ENCODE results near the gene GSDME. TPM values are rescaled to one million over a fixed set of nuclear protein-coding genes. Genes with fewer than 3 reads are reported as not detected.

GSDME gene
- total RNA-seq, 6 donors from 2014 or later = 3.8 to 41.9 (median 7.5) TPM

DNA sequence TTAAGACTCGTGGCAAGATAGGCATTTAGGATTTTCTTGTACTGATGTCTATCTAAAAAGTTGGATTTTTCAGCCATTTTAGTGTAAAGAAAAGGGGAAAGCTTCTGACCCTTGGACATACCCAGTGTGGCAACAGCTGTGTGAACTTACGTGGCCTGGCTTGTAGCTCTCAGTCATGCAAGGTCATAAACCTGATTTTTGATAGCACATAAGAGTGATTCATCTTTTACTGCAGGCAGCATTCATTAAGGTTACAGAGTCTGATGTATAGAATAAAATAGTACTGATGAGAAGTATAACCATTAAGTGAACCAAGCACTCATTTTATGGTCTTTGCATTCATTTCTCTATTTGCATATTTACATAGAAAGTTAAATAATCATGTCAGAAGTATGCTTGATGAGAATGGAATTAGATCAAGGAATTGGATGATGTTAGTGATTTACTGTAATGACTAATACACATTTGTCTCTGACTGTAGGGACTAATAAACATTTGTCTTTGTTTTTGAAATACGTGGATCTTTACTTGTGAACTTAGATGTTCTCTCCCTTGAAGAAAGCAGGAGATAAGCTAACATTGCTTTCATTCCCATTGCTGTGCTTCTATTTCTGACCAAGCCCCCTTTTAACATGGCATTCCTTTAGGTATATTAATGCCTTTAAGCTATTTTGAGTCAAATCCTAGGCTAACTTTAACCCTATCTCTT is 88.2 kb downstream of the GSDME start:
- Histone ChIP-seq H3K27ac (no peak overlapping the region), H3K4me1 (no peaks in the 10 kb centered on the region), H3K36me3 (no peaks in the 10 kb centered on the region), H3K27me3 (no peaks in the 10 kb centered on the region), H3K9me3 (no peaks in the 10 kb centered on the region), H3K4me3 (no peak overlapping the region)
- DNase-seq (no peak), ATAC-seq (ENCODE audit: low FRiP score in 2 of 2) (no peak)
- 73 to 83% methylated on average over 3 of the region's 3 CpGs for WGBS, 2 donors
- TF ChIP-seq POLR2A (IDR thresholded peaks at IDR 0.05) = no peak
- TF ChIP-seq POLR2AphosphoS5 (IDR thresholded peaks at IDR 0.05) = no peak
- TF ChIP-seq, protein P1, sequence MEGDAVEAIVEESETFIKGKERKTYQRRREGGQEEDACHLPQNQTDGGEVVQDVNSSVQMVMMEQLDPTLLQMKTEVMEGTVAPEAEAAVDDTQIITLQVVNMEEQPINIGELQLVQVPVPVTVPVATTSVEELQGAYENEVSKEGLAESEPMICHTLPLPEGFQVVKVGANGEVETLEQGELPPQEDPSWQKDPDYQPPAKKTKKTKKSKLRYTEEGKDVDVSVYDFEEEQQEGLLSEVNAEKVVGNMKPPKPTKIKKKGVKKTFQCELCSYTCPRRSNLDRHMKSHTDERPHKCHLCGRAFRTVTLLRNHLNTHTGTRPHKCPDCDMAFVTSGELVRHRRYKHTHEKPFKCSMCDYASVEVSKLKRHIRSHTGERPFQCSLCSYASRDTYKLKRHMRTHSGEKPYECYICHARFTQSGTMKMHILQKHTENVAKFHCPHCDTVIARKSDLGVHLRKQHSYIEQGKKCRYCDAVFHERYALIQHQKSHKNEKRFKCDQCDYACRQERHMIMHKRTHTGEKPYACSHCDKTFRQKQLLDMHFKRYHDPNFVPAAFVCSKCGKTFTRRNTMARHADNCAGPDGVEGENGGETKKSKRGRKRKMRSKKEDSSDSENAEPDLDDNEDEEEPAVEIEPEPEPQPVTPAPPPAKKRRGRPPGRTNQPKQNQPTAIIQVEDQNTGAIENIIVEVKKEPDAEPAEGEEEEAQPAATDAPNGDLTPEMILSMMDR (IDR thresholded peaks at IDR 0.05) = no peak
- no peak for TF ChIP-seq EP300 (IDR thresholded peaks at IDR 0.05)

DNA sequence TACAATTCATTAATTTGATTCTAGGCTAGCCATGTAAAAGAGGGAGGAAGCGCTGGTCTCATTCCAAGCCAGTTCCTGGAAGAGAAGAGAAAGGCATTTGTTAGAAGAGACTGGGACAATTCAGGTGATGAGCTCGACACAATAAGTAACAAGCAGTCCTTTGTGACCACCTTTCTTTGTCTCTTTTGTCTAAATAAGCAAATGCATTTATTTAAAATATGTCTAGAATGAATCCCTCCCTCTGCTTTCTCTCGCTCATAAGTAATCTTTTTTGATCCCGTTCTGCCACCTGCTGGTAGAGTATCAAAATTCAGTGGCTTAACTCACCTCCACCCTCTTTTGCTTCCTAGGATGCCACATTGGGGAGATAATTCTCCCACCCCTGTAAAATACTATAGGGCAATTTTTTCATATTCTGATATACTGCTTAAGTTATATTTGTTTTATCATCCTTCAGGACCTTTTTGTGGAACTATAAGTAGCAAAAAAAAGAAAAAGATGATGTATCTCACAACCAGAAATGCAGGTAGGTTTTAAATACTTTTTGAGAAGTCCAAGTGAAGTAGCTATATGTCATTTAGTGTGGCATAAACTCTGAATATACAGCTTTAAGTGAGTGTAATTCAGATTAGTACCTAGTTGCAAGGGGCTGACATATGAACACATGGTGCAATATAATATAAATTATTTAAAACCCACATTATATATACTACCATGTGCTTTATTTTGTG is 91.5 kb downstream of the GSDME start:
- no peaks in the 10 kb centered on the region for H3K36me3 ChIP-seq
- TF ChIP-seq, protein P1 (IDR thresholded peaks at IDR 0.05) = peak; percentile 40 to 60 (median 52)
- TF ChIP-seq EP300 (IDR thresholded peaks at IDR 0.05) = no peak
- TF ChIP-seq POLR2AphosphoS5 (IDR thresholded peaks at IDR 0.05) = no peak
- TF ChIP-seq POLR2A (IDR thresholded peaks at IDR 0.05) = no peak
- ATAC-seq (ENCODE audit: low FRiP score in 2 of 2) = peak in 1 of 2 donors; percentile 61
- no peaks in the 10 kb centered on the region for H3K27me3 ChIP-seq
- H3K27ac ChIP-seq = no peak overlapping the region
- no peak for DNase-seq
- no peaks in the 10 kb centered on the region for H3K9me3 ChIP-seq
- WGBS, 2 donors = 32 to 34% methylated on average over 4 of the region's 4 CpGs
- no peaks in the 10 kb centered on the region for H3K4me1 ChIP-seq
- no peak overlapping the region for H3K4me3 ChIP-seq

DNA sequence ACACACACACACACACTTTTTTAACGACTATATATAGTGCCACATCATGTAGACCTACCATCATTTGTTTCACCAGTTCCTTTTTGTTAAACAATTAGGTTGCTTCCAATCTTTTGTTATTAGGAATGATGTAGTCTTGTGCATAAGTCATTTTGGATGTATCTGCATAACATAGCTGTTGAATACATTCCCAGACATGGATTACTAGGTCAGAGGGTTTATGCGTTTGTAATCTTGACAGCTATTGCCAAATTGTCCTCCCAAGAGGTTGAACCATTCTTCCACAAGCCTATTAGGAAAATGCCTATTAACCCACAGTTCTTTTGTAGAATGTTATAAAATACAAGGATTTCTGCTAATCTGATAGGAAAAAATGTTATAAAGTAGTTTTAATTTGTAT is 96.7 kb downstream of the GSDME start:
- DNase-seq = no peak
- WGBS, 2 donors = 74 to 76% methylated on average over 2 of the region's 2 CpGs
- Histone ChIP-seq H3K36me3 (no peaks in the 10 kb centered on the region), H3K4me1 (no peaks in the 10 kb centered on the region), H3K9me3 (no peaks in the 10 kb centered on the region), H3K27ac (no peak overlapping the region), H3K4me3 (no peak overlapping the region), H3K27me3 (no peaks in the 10 kb centered on the region)
- no peak for TF ChIP-seq EP300 (IDR thresholded peaks at IDR 0.05)
- TF ChIP-seq POLR2AphosphoS5 (IDR thresholded peaks at IDR 0.05) = no peak
- TF ChIP-seq POLR2A (IDR thresholded peaks at IDR 0.05) = no peak
- TF ChIP-seq, protein P1 (IDR thresholded peaks at IDR 0.05) = no peak
- no peak for ATAC-seq (ENCODE audit: low FRiP score in 2 of 2)

GRCh38 chr7:24659505-24659904 is 97.8 kb downstream of the GSDME start:
- no peaks in the 10 kb centered on the region for H3K27me3 ChIP-seq
- H3K4me3 ChIP-seq = no peak overlapping the region
- TF ChIP-seq, protein P1 (IDR thresholded peaks at IDR 0.05) = no peak
- TF ChIP-seq POLR2A (IDR thresholded peaks at IDR 0.05) (no peak), EP300 (IDR thresholded peaks at IDR 0.05) (no peak), POLR2AphosphoS5 (IDR thresholded peaks at IDR 0.05) (no peak)
- H3K36me3 ChIP-seq = no peaks in the 10 kb centered on the region
- WGBS, 2 donors = 84 to 85% methylated on average over 2 of the region's 2 CpGs
- no peak overlapping the region for H3K27ac ChIP-seq
- no peaks in the 10 kb centered on the region for H3K4me1 ChIP-seq
- no peak for DNase-seq
- no peaks in the 10 kb centered on the region for H3K9me3 ChIP-seq
- no peak for ATAC-seq (ENCODE audit: low FRiP score in 2 of 2)

All from upper lobe of left lung (tissue), 6 donors.